Kidney epithelial cell (primary cell): Measurements from ENCODE around the gene BRAT1. TPM values are rescaled to one million over a fixed set of nuclear protein-coding genes. Genes with fewer than 3 reads are reported as not detected.

Experiments used
- DNase-seq: peaks from one replicate; pipeline ENCODE4 v3.0.0-alpha.2; 2010; ENCODE audit warnings: low read depth
- H3K27me3 ChIP-seq: 2 replicates; pipeline ENCODE4 v1.6.0; 2011; ENCODE audit warnings: low read length; ENCODE audit not compliant: control insufficient read depth, insufficient read depth
- H3K36me3 ChIP-seq: 2 replicates; pipeline ENCODE4 v1.5.1; 2011; ENCODE audit warnings: low read length; ENCODE audit not compliant: control insufficient read depth, insufficient read depth
- H3K4me3 ChIP-seq: 2 replicates; pipeline ENCODE4 v1.5.1; 2011; ENCODE audit warnings: low read depth, mild to moderate bottlenecking, control low read depth, low read length
- CTCF ChIP-seq: IDR thresholded peaks from 2 replicates; pipeline ENCODE4 v1.5.1; 2011; ENCODE audit warnings: mild to moderate bottlenecking, moderate library complexity, low read length, control low read depth, inconsistent platforms; ENCODE audit not compliant: insufficient read depth, poor library complexity, severe bottlenecking
- total RNA-seq: library from RNA; depleted of rRNA; stranded (reverse); fragments of >200 nt; gene quantifications from 2 replicates; pipeline ENCODE4 v1.2.3, GENCODE V29; 2015

BRAT1 gene
- total RNA-seq, 1 donor from 2014 or later: 40.1 TPM

GRCh38 chr7:2558629-2559282 lies 3.4 kb upstream of the BRAT1 start, which contains the start of gene IQCE:
IQCE (plus strand) TSS chr7:2558979; CDS start chr7:2559182, 203 bp downstream.
- TF ChIP-seq CTCF: no peak
- Histone ChIP-seq H3K4me3 (peak within 1 kb of the TSS; percentile 94), H3K27me3 (no peaks in the 10 kb centered on the region), H3K36me3 (peaks cover 1% of the 10 kb centered on the region)
- DNase-seq: peak; percentile 48

GRCh38 chr7:2554661-2555111 lies 638 bp downstream of the BRAT1 start:
- Histone ChIP-seq H3K4me3 (peak overlapping the region; percentile 68), H3K27me3 (no peaks in the 10 kb centered on the region), H3K36me3 (no peaks in the 10 kb centered on the region)
- no peak for DNase-seq
- no peak for TF ChIP-seq CTCF

GRCh38 chr7:2553831-2554581 lies 1.3 kb downstream of the BRAT1 start:
- TF ChIP-seq CTCF: no peak
- no peak for DNase-seq
- Histone ChIP-seq H3K27me3 (no peaks in the 10 kb centered on the region), H3K36me3 (no peaks in the 10 kb centered on the region), H3K4me3 (peak overlapping the region; percentile 68)

DNA sequence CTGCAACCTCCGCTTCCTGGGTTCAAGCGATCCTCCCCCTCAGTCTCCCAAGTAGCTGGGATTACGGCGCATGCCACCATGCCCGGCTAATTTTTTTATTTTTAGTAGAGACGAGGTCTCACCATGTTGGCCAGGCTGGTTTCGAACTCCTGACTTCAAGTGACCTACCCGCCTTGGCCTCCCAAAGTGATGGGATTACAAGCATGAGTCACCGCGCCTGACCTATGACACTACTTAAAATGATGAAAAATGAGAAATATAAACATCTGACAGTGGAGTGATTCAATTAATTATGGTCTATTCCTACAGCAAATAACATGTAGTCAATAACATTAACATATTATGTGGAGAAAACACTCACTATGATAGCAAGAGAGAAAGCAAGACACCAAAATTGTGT lies 2.2 kb downstream of the BRAT1 start:
- no peak overlapping the region for H3K4me3 ChIP-seq
- TF ChIP-seq CTCF: no peak

GRCh38 chr7:2551418-2551817 lies 3.9 kb downstream of the BRAT1 start:
- DNase-seq: no peak
- Histone ChIP-seq H3K4me3 (no peak overlapping the region), H3K36me3 (no peaks in the 10 kb centered on the region), H3K27me3 (no peaks in the 10 kb centered on the region)
- TF ChIP-seq CTCF: no peak

More for the DNA sequence above, 2.2 kb downstream of the BRAT1 start:
- Histone ChIP-seq H3K27me3 (no peaks in the 10 kb centered on the region), H3K36me3 (no peaks in the 10 kb centered on the region)
- DNase-seq: no peak
